Neural cell (in vitro differentiated cells): Measurements from ENCODE around the gene ZNF547. TPM values are rescaled to one million over a fixed set of nuclear protein-coding genes. Genes with fewer than 3 reads are reported as not detected.

Source experiments
- H2AFZ ChIP-seq: fragments of 200-600, 300-800 bp; sonication (generic), shearing (Covaris generic); 2 replicates; pipeline ENCODE4 v1.6.0; 2014; ENCODE audit warnings: low read depth, mild to moderate bottlenecking, antibody characterized with exemption, low read length, moderate library complexity
- H3F3A ChIP-seq: fragments of 200-600 bp; shearing (Covaris generic); 2 replicates; pipeline ENCODE4 v1.6.1; 2016; ENCODE audit warnings: mild to moderate bottlenecking, moderate library complexity, mixed read lengths, antibody characterized with exemption, low read length; ENCODE audit not compliant: insufficient read depth, poor library complexity, severe bottlenecking
- H3K27ac ChIP-seq: fragments of 200-600, 300-800 bp; sonication (generic), shearing (Covaris generic); 2 replicates; pipeline ENCODE4 v1.5.1; 2014; ENCODE audit warnings: mild to moderate bottlenecking, low read length, moderate library complexity
- H3K27me3 ChIP-seq: fragments of 300-800, 200-600 bp; sonication (generic), shearing (Covaris generic); 2 replicates; pipeline ENCODE4 v1.6.0; 2014; ENCODE audit warnings: mild to moderate bottlenecking, low read depth, low read length, moderate library complexity; ENCODE audit not compliant: insufficient read depth
- H3K36me3 ChIP-seq: fragments of 300-800, 200-600 bp; sonication (generic), shearing (Covaris generic); 2 replicates; pipeline ENCODE4 v1.5.1; 2014; ENCODE audit warnings: mild to moderate bottlenecking, antibody characterized with exemption, low read length, moderate library complexity; ENCODE audit not compliant: insufficient read depth
- H3K4me2 ChIP-seq: fragments of 300-800, 200-600 bp; sonication (generic), shearing (Covaris generic); 2 replicates; pipeline ENCODE4 v1.6.0; 2014; ENCODE audit warnings: mild to moderate bottlenecking, low read length
- H3K4me3 ChIP-seq: fragments of 300-800, 200-600 bp; sonication (generic), shearing (Covaris generic); 2 replicates; pipeline ENCODE4 v1.5.1; 2014; ENCODE audit warnings: mild to moderate bottlenecking, low read length, moderate library complexity
- H3K79me2 ChIP-seq: fragments of 200-600 bp; shearing (Covaris generic); replicated peaks from 2 replicates; pipeline ENCODE4 v1.6.0; 2014; ENCODE audit warnings: mild to moderate bottlenecking, low read length, moderate library complexity; ENCODE audit not compliant: insufficient read depth
- H3K9ac ChIP-seq: fragments of 300-800, 200-600 bp; sonication (generic), shearing (Covaris generic); 2 replicates; pipeline ENCODE4 v1.6.1; 2016; ENCODE audit warnings: mild to moderate bottlenecking, low read length, mixed read lengths
- H3K9me2 ChIP-seq: fragments of 200-600 bp; shearing (Covaris generic); 2 replicates; pipeline ENCODE4 v1.6.1; 2016; ENCODE audit warnings: mild to moderate bottlenecking, low read length, mixed read lengths; ENCODE audit not compliant: insufficient read depth
- H3K9me3 ChIP-seq: fragments of 200-600, 300-800 bp; sonication (generic), shearing (Covaris generic); 2 replicates; pipeline ENCODE4 v1.6.1; 2016; ENCODE audit warnings: mild to moderate bottlenecking, mixed run types, low read length, moderate library complexity, mixed read lengths
- H4K20me1 ChIP-seq: fragments of 200-600 bp; shearing (Covaris generic); 2 replicates; pipeline ENCODE4 v1.6.1; 2016; ENCODE audit warnings: mild to moderate bottlenecking, mixed run types; ENCODE audit not compliant: insufficient read depth
- CTCF ChIP-seq: fragments of 450-650 bp; IDR thresholded peaks from 2 replicates; pipeline ENCODE4 v1.5.1; 2014; ENCODE audit warnings: antibody characterized with exemption, mild to moderate bottlenecking, moderate library complexity; ENCODE audit not compliant: poor library complexity, severe bottlenecking
- EP300 ChIP-seq: fragments of 450-650 bp; conservative IDR thresholded peaks from 2 replicates; pipeline ENCODE4 v1.6.1; 2014; ENCODE audit warnings: antibody characterized with exemption, mild to moderate bottlenecking, moderate library complexity; ENCODE audit not compliant: poor library complexity, severe bottlenecking
- EZH2 ChIP-seq: fragments of 200-600, 300-800 bp; shearing (Covaris generic), sonication (generic); IDR thresholded peaks from 2 replicates; pipeline ENCODE4 v1.6.1; 2014; ENCODE audit warnings: antibody characterized with exemption, low read length, borderline replicate concordance, mild to moderate bottlenecking; ENCODE audit not compliant: insufficient read depth, poor library complexity, severe bottlenecking
- MXI1 ChIP-seq: fragments of 450-650 bp; conservative IDR thresholded peaks from 2 replicates; pipeline ENCODE4 v1.6.1; 2014; ENCODE audit warnings: antibody characterized with exemption, mild to moderate bottlenecking; ENCODE audit not compliant: poor library complexity, severe bottlenecking
- POLR2AphosphoS5 ChIP-seq: IDR thresholded peaks from 2 replicates; pipeline ENCODE4 v1.6.1; 2012
- RAD21 ChIP-seq: fragments of 450-650 bp; conservative IDR thresholded peaks from 2 replicates; pipeline ENCODE4 v1.6.1; 2014; ENCODE audit warnings: antibody characterized with exemption, mild to moderate bottlenecking, moderate library complexity
- REST ChIP-seq: IDR thresholded peaks from 2 replicates; pipeline ENCODE4 v1.6.1; 2012; ENCODE audit warnings: borderline replicate concordance
- SMC3 ChIP-seq: fragments of 450-650 bp; conservative IDR thresholded peaks from 2 replicates; pipeline ENCODE4 v1.6.1; 2014; ENCODE audit warnings: antibody characterized with exemption, mild to moderate bottlenecking, moderate library complexity; ENCODE audit not compliant: poor library complexity
- TAF1 ChIP-seq: IDR thresholded peaks from 2 replicates; pipeline ENCODE4 v1.6.1; 2012; ENCODE audit warnings: low read depth
- polyA plus RNA-seq: library from polyadenylated mRNA; depleted of rRNA; stranded (reverse); fragments of >200 nt; gene quantifications from 2 replicates; pipeline ENCODE4 v1.2.3, GENCODE V29; 2014

ZNF547 gene
- polyA plus RNA-seq, 1 donor from 2014 or later, result 11.6 TPM

GRCh38 chr19:57363688-57364181, 384 bp downstream of the ZNF547 start:
- Histone ChIP-seq H4K20me1 (no peaks in the 10 kb centered on the region), H3K79me2 (peaks cover 17% of the 10 kb centered on the region), H3K9me2 (no peaks in the 10 kb centered on the region), H3K36me3 (no peaks in the 10 kb centered on the region), H3K4me2 (peak overlapping the region; percentile 99), H3K27me3 (no peaks in the 10 kb centered on the region), H3K9me3 (no peaks in the 10 kb centered on the region), H3F3A (no peaks in the 10 kb centered on the region), H2AFZ (peak overlapping the region; percentile 40), H3K9ac (peak overlapping the region; percentile 98), H3K27ac (peak overlapping the region; percentile 98), H3K4me3 (peak overlapping the region; percentile 95)
- TF ChIP-seq MXI1, result no peak
- TF ChIP-seq SMC3, result no peak
- peak; percentile 63 for TF ChIP-seq REST

GRCh38 chr19:57366776-57367175, 3.4 kb downstream of the ZNF547 start:
- Histone ChIP-seq H3K36me3 (no peaks in the 10 kb centered on the region), H2AFZ (no peak overlapping the region), H3K27ac (no peak overlapping the region), H3K79me2 (peaks cover 17% of the 10 kb centered on the region), H3F3A (no peaks in the 10 kb centered on the region), H3K27me3 (no peaks in the 10 kb centered on the region), H4K20me1 (no peaks in the 10 kb centered on the region), H3K9ac (no peak overlapping the region), H3K4me3 (no peak overlapping the region), H3K4me2 (no peak overlapping the region), H3K9me2 (no peaks in the 10 kb centered on the region), H3K9me3 (no peaks in the 10 kb centered on the region)
- TF ChIP-seq CTCF, result no peak
- no peak for TF ChIP-seq SMC3
- no peak for TF ChIP-seq RAD21
- TF ChIP-seq EZH2, result no peak
- TF ChIP-seq MXI1, result no peak
- no peak for TF ChIP-seq TAF1
- TF ChIP-seq EP300, result no peak
- no peak for TF ChIP-seq POLR2AphosphoS5
- no peak for TF ChIP-seq REST
